IMR-90 (cell line): Measurements from ENCODE around the gene ERBB4. TPM values are rescaled to one million over a fixed set of nuclear protein-coding genes. Genes with fewer than 3 reads are reported as not detected.

Experiments used
- ATAC-seq: fragments of 200-7000 bp; cut with Tn5 transposase; 2 replicates; pipeline ENCODE4 v1.9.1; 2020; ENCODE audit warnings: low read depth, mild to moderate bottlenecking, moderate library complexity
- BruUV-seq: library from RNA; stranded (reverse); fragments of 400-500 nt; replicated peaks from 2 replicates; lab custom pipeline; 2021; lab: Mats Ljungman, UMichigan
- CTCF ChIA-PET: fragments of 300-600 bp; formaldehyde crosslinking; extraction: SDS; loops from one replicate; lab custom pipeline; 2021; ENCODE audit warnings: antibody characterized with exemption; lab: Yijun Ruan, JAX
- POLR2A ChIA-PET: fragments of 300-600 bp; sonication (Branson Sonifier 250); formaldehyde crosslinking; loops from one replicate; lab custom pipeline; 2022; ENCODE audit warnings: antibody characterized with exemption; ENCODE audit not compliant: unreplicated experiment; lab: Charles Lee
- DNase-seq: peaks from one replicate; pipeline ENCODE4 v3.0.0; 2013
- H2AFZ ChIP-seq: replicated peaks from 2 replicates; pipeline ENCODE3; 2013; ENCODE audit warnings: low read length, mild to moderate bottlenecking; ENCODE audit not compliant: poor library complexity
- H2AK5ac ChIP-seq: 2 replicates; pipeline ENCODE4 v1.6.1; 2013; ENCODE audit warnings: low read depth, low read length, inconsistent platforms
- H2AK9ac ChIP-seq: replicated peaks from 2 replicates; pipeline ENCODE3; 2013; ENCODE audit warnings: mild to moderate bottlenecking, low read depth, low read length, moderate library complexity; ENCODE audit not compliant: poor library complexity
- H2BK120ac ChIP-seq: 2 replicates; pipeline ENCODE4 v1.6.1; 2013; ENCODE audit warnings: low read depth, low read length, inconsistent platforms
- H2BK15ac ChIP-seq: 3 replicates; pipeline ENCODE4 v1.6.1; 2013; ENCODE audit warnings: low read depth, low read length, inconsistent platforms
- H2BK20ac ChIP-seq: 2 replicates; pipeline ENCODE4 v1.6.1; 2013; ENCODE audit warnings: low read depth, mild to moderate bottlenecking, inconsistent platforms, low read length, moderate library complexity
- H2BK5ac ChIP-seq: 2 replicates; pipeline ENCODE4 v1.6.1; 2013; ENCODE audit warnings: mild to moderate bottlenecking, low read depth, low read length, inconsistent platforms; ENCODE audit not compliant: poor library complexity, severe bottlenecking
- H3K14ac ChIP-seq: replicated peaks from 2 replicates; pipeline ENCODE4 v1.6.1; 2013; ENCODE audit warnings: low read depth, low read length, inconsistent platforms
- H3K18ac ChIP-seq: 2 replicates; pipeline ENCODE4 v1.6.1; 2013; ENCODE audit warnings: low read depth, low read length, control low read depth
- H3K23ac ChIP-seq: 2 replicates; pipeline ENCODE4 v1.6.1; 2013; ENCODE audit warnings: low read depth, low read length, inconsistent platforms
- H3K27ac ChIP-seq: 2 replicates; pipeline ENCODE4 v1.5.1; 2013; ENCODE audit warnings: mild to moderate bottlenecking, control low read depth, low read length; ENCODE audit not compliant: insufficient read depth
- H3K27me3 ChIP-seq: 2 replicates; pipeline ENCODE4 v1.6.1; 2013; ENCODE audit warnings: low read length; ENCODE audit not compliant: control insufficient read depth, insufficient read depth
- H3K36me3 ChIP-seq: 2 replicates; pipeline ENCODE4 v1.6.1; 2013; ENCODE audit warnings: low read length, mixed read lengths; ENCODE audit not compliant: control insufficient read depth, insufficient read depth
- H3K4ac ChIP-seq: 2 replicates; pipeline ENCODE4 v1.6.1; 2013; ENCODE audit warnings: low read depth, low read length, inconsistent platforms
- H3K4me1 ChIP-seq: 2 replicates; pipeline ENCODE4 v1.6.1; 2013; ENCODE audit warnings: low read length, mixed read lengths; ENCODE audit not compliant: control insufficient read depth, insufficient read depth
- H3K4me2 ChIP-seq: 2 replicates; pipeline ENCODE4 v1.6.1; 2013; ENCODE audit warnings: low read depth, mild to moderate bottlenecking, control low read depth, low read length, moderate library complexity
- H3K4me3 ChIP-seq: 2 replicates; pipeline ENCODE4 v1.5.1; 2013; ENCODE audit warnings: low read depth, mild to moderate bottlenecking, control low read depth, low read length, moderate library complexity; ENCODE audit not compliant: insufficient read depth
- H3K56ac ChIP-seq: 2 replicates; pipeline ENCODE4 v1.6.1; 2013; ENCODE audit warnings: low read length, inconsistent platforms; ENCODE audit not compliant: insufficient read depth; ENCODE audit errors: extremely low read depth
- H3K79me1 ChIP-seq, 2 experiments: 2 replicates each; pipeline ENCODE4 v1.6.1; 2013; ENCODE audit warnings: low read length in 2 of 2, inconsistent platforms in 1 of 2, low read depth in 1 of 2
- H3K9ac ChIP-seq: 2 replicates; pipeline ENCODE4 v1.6.1; 2013; ENCODE audit warnings: low read depth, low read length, control low read depth
- H3K9me1 ChIP-seq: 2 replicates; pipeline ENCODE4 v1.6.1; 2013; ENCODE audit warnings: low read length, inconsistent platforms; ENCODE audit not compliant: insufficient read depth
- H3K9me3 ChIP-seq: 2 replicates; pipeline ENCODE4 v1.6.1; 2013; ENCODE audit warnings: low read length; ENCODE audit not compliant: control insufficient read depth, insufficient read depth
- H4K20me1 ChIP-seq: 2 replicates; pipeline ENCODE4 v1.6.1; 2013; ENCODE audit warnings: low read length, inconsistent platforms; ENCODE audit not compliant: insufficient read depth
- H4K5ac ChIP-seq: 2 replicates; pipeline ENCODE4 v1.6.1; 2013; ENCODE audit warnings: mild to moderate bottlenecking, low read depth, low read length, control low read depth
- H4K8ac ChIP-seq, 2 experiments: 2 replicates each; pipeline ENCODE4 v1.6.1; 2013; ENCODE audit warnings: low read depth in 2 of 2, low read length in 2 of 2, control low read depth in 1 of 2, inconsistent platforms in 1 of 2
- H4K91ac ChIP-seq: 2 replicates; pipeline ENCODE4 v1.6.1; 2013; ENCODE audit warnings: low read depth, low read length, inconsistent platforms; ENCODE audit not compliant: insufficient read depth
- MAFK ChIP-seq: IDR thresholded peaks from 2 replicates; pipeline ENCODE4 v1.6.1; 2012; ENCODE audit warnings: low read depth, low read length, improper control_type of control experiment
- SMC3 ChIP-seq: fragments of 150-350 bp; IDR thresholded peaks from 2 replicates; pipeline ENCODE4 v1.6.1; 2016; ENCODE audit warnings: low read depth, mild to moderate bottlenecking, antibody characterized with exemption, low read length, moderate library complexity
- dilution Hi-C: fragments of 300-500 bp; cut with HindIII; formaldehyde crosslinking; loops from one replicate; pipeline ENCODE4 v1.14.3; 2018; ENCODE audit warnings: low sequenced_read_pairs; ENCODE audit not compliant: unreplicated experiment
- in situ Hi-C: fragments of 300-500 bp; cut with MboI; formaldehyde crosslinking; loops from 3 replicates; pipeline ENCODE4 v1.14.3; 2019; ENCODE audit warnings: low sequenced_read_pairs, inconsistent platforms, mixed read lengths
- intact Hi-C: fragments of 100-400 bp; cut with micrococcal nuclease; formaldehyde crosslinking; loops from 2 replicates; pipeline ENCODE4 v1.10.0; 2022
- polyA plus RNA-seq, 3 experiments: library from polyadenylated mRNA; depleted of rRNA; stranded (reverse); fragments of >200 nt; gene quantifications; 2 replicates each; pipeline ENCODE4 v1.2.3, GENCODE V29; 2012; ENCODE audit warnings: low replicate concordance in 1 of 3
- total RNA-seq: library from RNA; depleted of rRNA; stranded (reverse); fragments of >200 nt; gene quantifications from 2 replicates; pipeline ENCODE4 v1.2.3, GENCODE V29; 2012

The ERBB4 gene
- total and polyA plus RNA-seq, 2 of the 4 experiments (the other 2 are of a cell fraction) = not detected

DNA sequence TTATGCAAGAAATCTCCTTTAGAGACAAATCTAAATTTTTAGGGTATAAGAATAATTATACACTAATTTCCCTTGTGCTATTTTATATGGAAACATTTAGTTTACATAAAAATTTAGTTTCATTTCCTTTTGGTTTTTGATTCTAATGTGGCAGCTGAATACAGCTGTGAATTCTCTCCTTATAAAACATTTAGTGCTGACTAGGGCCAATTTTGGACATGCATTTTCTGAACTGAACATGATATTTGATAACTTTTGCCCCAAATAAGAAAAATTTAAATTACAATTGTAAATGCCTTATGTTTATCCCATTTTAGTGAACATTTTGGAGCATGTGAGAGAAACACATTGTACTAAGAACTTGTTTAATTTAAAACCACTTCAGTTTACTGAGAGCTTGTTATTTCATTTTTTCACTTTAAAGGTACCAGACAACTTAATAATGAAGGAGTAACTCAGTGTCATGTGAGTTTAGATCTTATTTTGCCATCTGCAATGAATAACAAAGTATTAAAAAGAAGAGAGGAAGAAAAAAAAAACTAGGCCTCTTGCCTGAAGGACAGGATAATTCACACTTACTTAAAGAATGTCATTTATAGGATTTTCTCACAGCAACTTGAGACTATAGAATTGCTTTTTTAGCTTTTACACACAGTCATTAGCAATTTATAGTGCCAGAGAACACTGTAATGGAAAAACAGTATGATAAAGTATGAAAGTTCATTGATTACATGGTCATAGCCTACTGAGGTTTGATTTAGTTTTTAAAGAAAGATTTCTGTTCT lies 209.7 kb downstream of the ERBB4 start:
- H4K91ac ChIP-seq = no peak overlapping the region
- no peak overlapping the region for H3K4me3 ChIP-seq
- DNase-seq (no peak), ATAC-seq (no peak)
- no peaks in the 10 kb centered on the region for H3K9me3 ChIP-seq
- no peak overlapping the region for H3K14ac ChIP-seq
- H3K23ac ChIP-seq = no peak overlapping the region
- no peaks in the 10 kb centered on the region for H3K4me1 ChIP-seq
- intact Hi-C loops = no loop called here
- no peak overlapping the region for H2AK9ac ChIP-seq
- H3K9me1 ChIP-seq = no peaks in the 10 kb centered on the region
- no peak overlapping the region for H2BK20ac ChIP-seq
- TF ChIP-seq MAFK (peak; percentile 63), SMC3 (no peak)
- ChIA-PET POLR2A (no interaction called here), CTCF (no interaction called here)
- no peaks in the 10 kb centered on the region for H3K79me1 ChIP-seq
- H3K27me3 ChIP-seq = no peaks in the 10 kb centered on the region
- no peaks in the 10 kb centered on the region for H4K20me1 ChIP-seq
- H4K8ac ChIP-seq = no peak overlapping the region
- in situ Hi-C loops = no loop called here
- H2AK5ac ChIP-seq = no peak overlapping the region
- H2AFZ ChIP-seq = no peak overlapping the region
- no peak overlapping the region for H3K27ac ChIP-seq
- no peak overlapping the region for H2BK120ac ChIP-seq
- no peak overlapping the region for H3K56ac ChIP-seq
- H3K18ac ChIP-seq = no peak overlapping the region
- H3K4ac ChIP-seq = no peak overlapping the region
- H2BK5ac ChIP-seq = no peak overlapping the region
- no peaks in the 10 kb centered on the region for H3K36me3 ChIP-seq
- no TSS peak for BruUV-seq
- dilution Hi-C loops = no loop called here
- H4K5ac ChIP-seq = no peak overlapping the region
- no peak overlapping the region for H2BK15ac ChIP-seq
- H3K9ac ChIP-seq = no peak overlapping the region
- no peak overlapping the region for H3K4me2 ChIP-seq
